Measurements from ENCODE around the gene CYSLTR2. TPM values are rescaled to one million over a fixed set of nuclear protein-coding genes. Genes with fewer than 3 reads are reported as not detected.

CYSLTR2 gene
- total RNA-seq, 1 experiment from 2014 or later = not detected

DNA sequence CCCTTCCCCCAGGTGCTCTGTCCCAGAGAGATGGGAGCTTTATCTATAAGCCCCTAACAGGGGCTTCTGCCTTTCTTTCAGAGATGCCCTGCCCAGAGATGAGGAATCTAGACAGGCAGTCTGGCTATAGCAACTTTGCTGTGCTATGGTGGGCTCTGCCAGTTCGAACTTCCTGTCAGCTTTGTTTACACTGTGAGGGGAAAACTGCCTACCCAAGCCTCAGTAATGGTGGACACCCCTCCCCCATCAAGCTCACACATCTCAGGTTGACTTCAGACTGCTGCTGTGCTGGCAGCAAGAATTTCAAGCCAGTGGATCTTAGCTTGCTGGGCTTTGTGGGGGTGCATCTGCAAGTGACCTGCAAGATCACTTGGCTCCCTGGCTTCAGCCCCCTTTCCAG lies 21.5 kb downstream of the CYSLTR2 start:
- no peaks in the 10 kb centered on the region for H3K9me3 ChIP-seq (ENCODE audit: insufficient read depth, low read depth)
- H3K36me3 ChIP-seq (ENCODE audit: low read depth) = no peaks in the 10 kb centered on the region
- H3K4me2 ChIP-seq = no peak overlapping the region
- CTCF ChIA-PET = no interaction called here
- no peaks in the 10 kb centered on the region for H3K27me3 ChIP-seq (ENCODE audit: insufficient read depth, low read depth)
- no peak for DNase-seq
- no peak overlapping the region for H3K4me3 ChIP-seq
- no peaks in the 10 kb centered on the region for H3K79me2 ChIP-seq (ENCODE audit: low read depth)
- intact Hi-C loops (cut with micrococcal nuclease; ENCODE audit: unreplicated experiment) = no loop called here
- no peaks in the 10 kb centered on the region for H4K20me1 ChIP-seq (ENCODE audit: insufficient read depth)
- no peak for TF ChIP-seq EZH2 (IDR thresholded peaks at IDR 0.05; ENCODE audit: low read depth)
- TF ChIP-seq, protein P1, sequence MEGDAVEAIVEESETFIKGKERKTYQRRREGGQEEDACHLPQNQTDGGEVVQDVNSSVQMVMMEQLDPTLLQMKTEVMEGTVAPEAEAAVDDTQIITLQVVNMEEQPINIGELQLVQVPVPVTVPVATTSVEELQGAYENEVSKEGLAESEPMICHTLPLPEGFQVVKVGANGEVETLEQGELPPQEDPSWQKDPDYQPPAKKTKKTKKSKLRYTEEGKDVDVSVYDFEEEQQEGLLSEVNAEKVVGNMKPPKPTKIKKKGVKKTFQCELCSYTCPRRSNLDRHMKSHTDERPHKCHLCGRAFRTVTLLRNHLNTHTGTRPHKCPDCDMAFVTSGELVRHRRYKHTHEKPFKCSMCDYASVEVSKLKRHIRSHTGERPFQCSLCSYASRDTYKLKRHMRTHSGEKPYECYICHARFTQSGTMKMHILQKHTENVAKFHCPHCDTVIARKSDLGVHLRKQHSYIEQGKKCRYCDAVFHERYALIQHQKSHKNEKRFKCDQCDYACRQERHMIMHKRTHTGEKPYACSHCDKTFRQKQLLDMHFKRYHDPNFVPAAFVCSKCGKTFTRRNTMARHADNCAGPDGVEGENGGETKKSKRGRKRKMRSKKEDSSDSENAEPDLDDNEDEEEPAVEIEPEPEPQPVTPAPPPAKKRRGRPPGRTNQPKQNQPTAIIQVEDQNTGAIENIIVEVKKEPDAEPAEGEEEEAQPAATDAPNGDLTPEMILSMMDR (conservative IDR thresholded peaks at IDR 0.05) = no peak
- no peaks in the 10 kb centered on the region for H3K9me2 ChIP-seq (ENCODE audit: insufficient read depth)
- POLR2A ChIA-PET (ENCODE audit: unreplicated experiment) = interaction anchor here (0.7 kb wide), 1 partner anchor 734 kb away, joined by 5 read pairs; no protein-coding TSS in a partner anchor
- H3K4me1 ChIP-seq (replicated peaks; ENCODE audit: insufficient read depth) = no peaks in the 10 kb centered on the region
- BruUV-seq (replicated peaks) = no TSS peak
- no peak overlapping the region for H2AFZ ChIP-seq
- H3K27ac ChIP-seq = no peak overlapping the region
- H3F3A ChIP-seq (ENCODE audit: insufficient read depth, low read depth) = no peaks in the 10 kb centered on the region

DNA sequence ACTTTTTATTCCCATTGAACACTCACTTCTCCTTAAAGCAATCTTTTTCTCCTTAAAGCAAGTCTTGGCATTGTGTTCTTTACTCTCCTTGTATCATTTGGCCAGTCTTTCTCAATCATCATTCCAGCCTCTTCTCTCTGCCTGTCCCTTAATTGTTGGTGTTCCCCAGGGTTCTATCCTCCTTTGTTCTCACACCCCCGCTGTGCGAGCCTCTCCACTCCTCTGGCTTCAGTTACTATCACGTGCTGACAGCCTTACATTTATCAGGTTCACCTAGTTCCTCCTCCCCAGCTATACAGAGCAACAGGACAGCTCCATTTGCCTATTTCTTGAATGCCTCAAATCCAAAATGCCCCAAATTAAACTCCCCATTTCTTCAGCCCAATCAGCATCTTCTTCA lies 24.6 kb downstream of the CYSLTR2 start:
- Histone ChIP-seq H3K4me3 (no peak overlapping the region), H3K9me2 (ENCODE audit: insufficient read depth) (no peaks in the 10 kb centered on the region), H2AFZ (no peak overlapping the region), H3K4me2 (no peak overlapping the region), H3K9me3 (ENCODE audit: insufficient read depth, low read depth) (no peaks in the 10 kb centered on the region), H3K79me2 (ENCODE audit: low read depth) (no peaks in the 10 kb centered on the region), H4K20me1 (ENCODE audit: insufficient read depth) (no peaks in the 10 kb centered on the region), H3K4me1 (replicated peaks; ENCODE audit: insufficient read depth) (no peaks in the 10 kb centered on the region), H3K36me3 (ENCODE audit: low read depth) (no peaks in the 10 kb centered on the region), H3K27me3 (ENCODE audit: insufficient read depth, low read depth) (0 out of 2 replicates have a peak, but pooled peaks cover 9% of the 10 kb centered on the region), H3K27ac (no peak overlapping the region), H3F3A (ENCODE audit: insufficient read depth, low read depth) (no peaks in the 10 kb centered on the region)
- CTCF ChIA-PET = no interaction called here
- no peak for TF ChIP-seq EZH2 (IDR thresholded peaks at IDR 0.05; ENCODE audit: low read depth)
- TF ChIP-seq, protein P1 (conservative IDR thresholded peaks at IDR 0.05) = no peak
- intact Hi-C loops (cut with micrococcal nuclease; ENCODE audit: unreplicated experiment) = no loop called here
- POLR2A ChIA-PET (ENCODE audit: unreplicated experiment) = no interaction called here
- no TSS peak for BruUV-seq (replicated peaks)
- no peak for DNase-seq

DNA sequence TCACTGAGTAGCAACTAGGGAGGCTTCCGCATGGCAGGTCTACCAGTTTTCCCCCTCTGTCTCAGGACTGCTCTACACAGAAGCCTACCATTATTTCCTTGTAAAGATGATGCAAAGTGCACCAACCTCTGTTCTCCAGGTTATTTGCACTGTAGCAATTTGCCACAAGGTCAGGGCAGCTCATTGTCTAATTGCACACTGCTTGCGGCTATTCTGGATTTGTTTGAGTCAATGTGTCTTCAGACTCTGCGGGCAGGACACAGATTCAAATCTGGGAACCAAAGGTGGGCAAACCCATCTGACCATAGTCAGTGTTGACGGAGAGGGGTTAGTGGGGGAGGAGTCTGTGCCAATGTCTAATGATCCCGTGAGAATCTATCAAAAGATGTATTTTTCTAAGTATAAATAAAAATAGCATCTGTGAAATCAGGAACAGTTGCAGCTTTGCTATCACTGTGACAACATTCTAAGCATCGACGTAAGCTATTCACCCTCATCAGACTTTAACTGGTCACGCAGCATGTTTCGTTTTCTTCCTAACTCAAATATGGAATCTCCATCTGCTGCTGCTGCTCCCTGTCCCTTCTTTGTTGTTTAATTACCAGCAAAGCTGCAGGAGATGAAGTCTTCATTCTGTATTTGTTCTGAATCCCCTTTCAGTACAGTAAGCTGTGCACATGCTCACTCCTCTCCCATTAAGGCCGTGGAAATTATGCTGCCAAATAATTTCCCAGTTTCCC lies 26.4 kb downstream of the CYSLTR2 start:
- H3K79me2 ChIP-seq (ENCODE audit: low read depth) = no peaks in the 10 kb centered on the region
- intact Hi-C loops (cut with micrococcal nuclease; ENCODE audit: unreplicated experiment) = no loop called here

More for the DNA sequence above, 26.4 kb downstream of the CYSLTR2 start:
- Histone ChIP-seq H2AFZ (no peak overlapping the region), H3K9me3 (ENCODE audit: insufficient read depth, low read depth) (no peaks in the 10 kb centered on the region), H3K4me2 (no peak overlapping the region), H3F3A (ENCODE audit: insufficient read depth, low read depth) (no peaks in the 10 kb centered on the region), H3K36me3 (ENCODE audit: low read depth) (no peaks in the 10 kb centered on the region), H3K27me3 (ENCODE audit: insufficient read depth, low read depth) (0 out of 2 replicates have a peak, but pooled peaks cover 9% of the 10 kb centered on the region), H3K27ac (no peak overlapping the region), H3K4me3 (no peak overlapping the region), H3K9me2 (ENCODE audit: insufficient read depth) (no peaks in the 10 kb centered on the region), H3K4me1 (replicated peaks; ENCODE audit: insufficient read depth) (no peaks in the 10 kb centered on the region), H4K20me1 (ENCODE audit: insufficient read depth) (no peaks in the 10 kb centered on the region)
- ChIA-PET CTCF (no interaction called here), POLR2A (ENCODE audit: unreplicated experiment) (no interaction called here)
- DNase-seq = no peak
- BruUV-seq (replicated peaks) = no TSS peak
- TF ChIP-seq, protein P1 (conservative IDR thresholded peaks at IDR 0.05) = no peak
- TF ChIP-seq EZH2 (IDR thresholded peaks at IDR 0.05; ENCODE audit: low read depth) = no peak

Data from PC-9 (cell line).